Sciatic nerve (tissue), 2 donors: ENCODE measurements around the gene DYRK1A. TPM values are rescaled to one million over a fixed set of nuclear protein-coding genes. Genes with fewer than 3 reads are reported as not detected.
"Not testable (repeated sequence)": the region's sequence is repeated elsewhere in the genome, so short reads cannot be mapped to it uniquely, and the experiment has no call there.

Experiments used
- ATAC-seq: fragments of 200-7000 bp; cut with Tn5 transposase; one replicate; pipeline ENCODE4 v1.9.1; 2020; ENCODE audit warnings: mild to moderate bottlenecking, moderate library complexity
- DNase-seq: peaks from one replicate; pipeline ENCODE4 v3.0.0-alpha.2; 2020; ENCODE audit warnings: low spot score
- intact Hi-C: fragments of 100-400 bp; cut with DNase I; formaldehyde crosslinking; loops from one replicate; pipeline ENCODE4 v1.14.2; 2022
- total RNA-seq: library from RNA; stranded (reverse); fragmentation: NEBNext Ultra II Directional; extraction: Animal tissue kit (Norgen Biotek cat#: 25700); gene quantifications from one replicate; pipeline ENCODE4 v1.2.1, GENCODE V29; 2021
- donor health status: DM: no; HTN: no; CAD: no.
- donor health status: DM: no; HTN: no; CAD: no.

DYRK1A gene
- total RNA-seq, 1 donor from 2014 or later = 77.6 TPM

DNA sequence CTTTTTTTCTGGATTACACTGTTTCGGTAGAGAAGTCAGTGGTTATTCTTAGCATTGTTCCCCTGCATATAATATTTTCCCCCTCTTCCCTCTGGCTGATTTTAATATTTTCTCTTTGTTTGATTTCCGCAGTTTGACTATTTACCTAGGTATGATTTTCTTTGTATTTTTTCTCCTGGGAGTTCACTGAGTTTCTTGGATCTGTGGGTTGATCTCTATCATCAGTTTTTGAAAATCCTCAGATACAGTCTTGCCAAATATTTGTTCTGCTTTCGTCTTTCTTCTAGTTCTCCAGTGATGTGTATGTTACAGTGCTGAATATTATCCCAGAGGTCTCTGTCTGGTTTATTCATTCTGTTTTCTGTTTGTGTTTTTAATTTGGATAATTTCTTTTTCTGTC, 136.4 kb downstream of the DYRK1A start:
- ATAC-seq (no peak), DNase-seq (no peak)
- intact Hi-C loops = no loop called here

DNA sequence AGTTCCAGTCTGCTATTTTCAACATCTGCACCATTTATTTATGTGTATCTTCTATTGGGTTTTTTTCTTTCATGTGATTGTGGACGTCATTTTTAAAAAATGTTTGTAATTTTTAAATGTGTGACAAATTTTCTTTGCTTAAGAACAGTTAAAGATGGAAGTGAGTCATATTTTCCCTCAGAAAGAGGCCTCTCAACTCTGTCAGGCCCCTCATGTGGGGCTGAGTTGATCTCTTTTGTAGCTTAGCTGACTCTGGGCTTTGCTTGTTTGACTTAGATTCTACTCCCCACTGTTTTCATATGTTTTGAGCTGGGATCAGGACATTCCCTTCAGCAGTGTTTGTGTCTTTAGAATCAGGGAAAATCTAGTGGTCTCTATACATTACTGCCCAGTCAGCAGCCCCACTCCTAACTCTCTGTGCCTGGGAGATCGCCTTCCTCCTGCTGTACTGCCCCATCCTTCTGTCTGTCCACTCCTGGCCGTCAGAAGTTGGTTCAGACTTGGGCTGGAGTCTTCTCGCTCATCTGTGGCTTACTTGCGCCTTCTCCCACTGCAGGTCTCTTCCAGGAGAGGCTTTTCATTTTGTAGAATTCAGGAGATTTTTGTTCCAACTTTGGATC, 137.4 kb downstream of the DYRK1A start:
- no peak for ATAC-seq
- intact Hi-C loops = no loop called here

DNA sequence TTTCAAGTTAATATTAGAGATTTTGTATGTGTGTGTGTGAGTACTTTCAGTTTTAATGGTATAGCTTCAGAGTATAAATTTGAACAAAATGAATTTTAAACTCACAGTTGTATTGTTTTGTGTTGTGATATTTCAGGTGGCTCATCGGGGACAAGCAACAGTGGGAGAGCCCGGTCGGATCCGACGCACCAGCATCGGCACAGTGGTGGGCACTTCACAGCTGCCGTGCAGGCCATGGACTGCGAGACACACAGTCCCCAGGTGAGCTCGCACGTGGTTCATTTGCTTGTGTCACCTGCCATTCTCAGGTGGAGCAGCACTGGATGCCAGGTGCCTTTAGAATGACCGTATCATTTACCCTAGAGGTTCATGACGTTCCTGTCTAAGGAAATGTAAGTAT, 139.4 kb downstream of the DYRK1A start:
- no peak for ATAC-seq
- intact Hi-C loops = no loop called here

More for the DNA sequence above, 137.4 kb downstream of the DYRK1A start:
- DNase-seq = no peak

GRCh38 chr21:37507716-37508115, 141.1 kb downstream of the DYRK1A start:
- intact Hi-C loops = no loop called here
- no peak for ATAC-seq

More for the DNA sequence above, 139.4 kb downstream of the DYRK1A start:
- DNase-seq = no peak

DNA sequence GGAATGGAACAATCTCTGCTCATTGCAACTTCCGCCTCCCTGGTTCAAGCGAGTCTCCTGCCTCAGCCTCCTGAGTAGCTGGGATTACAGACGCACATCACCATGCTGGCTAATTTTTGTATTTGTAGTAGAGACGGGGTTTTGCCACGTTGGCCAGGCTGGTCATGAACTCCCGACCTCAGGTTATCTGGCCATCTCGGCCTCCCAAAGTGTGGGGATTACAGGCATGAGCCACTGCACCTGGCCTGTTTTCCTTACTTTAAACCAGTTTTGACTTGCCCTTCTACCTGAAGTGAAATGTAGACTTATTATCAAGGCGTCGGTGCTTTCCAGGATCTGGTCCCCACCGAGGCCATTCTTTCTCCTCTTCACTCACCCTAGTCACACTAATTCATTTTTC, 141.8 kb downstream of the DYRK1A start:
- intact Hi-C loops = no loop called here
- DNase-seq (no peak), ATAC-seq (no peak)

More at GRCh38 chr21:37507716-37508115, 141.1 kb downstream of the DYRK1A start:
- DNase-seq = no peak

GRCh38 chr21:37509802-37510393, 143.3 kb downstream of the DYRK1A start:
- no peak for ATAC-seq
- no peak for DNase-seq
- intact Hi-C loops = no loop called here

DNA sequence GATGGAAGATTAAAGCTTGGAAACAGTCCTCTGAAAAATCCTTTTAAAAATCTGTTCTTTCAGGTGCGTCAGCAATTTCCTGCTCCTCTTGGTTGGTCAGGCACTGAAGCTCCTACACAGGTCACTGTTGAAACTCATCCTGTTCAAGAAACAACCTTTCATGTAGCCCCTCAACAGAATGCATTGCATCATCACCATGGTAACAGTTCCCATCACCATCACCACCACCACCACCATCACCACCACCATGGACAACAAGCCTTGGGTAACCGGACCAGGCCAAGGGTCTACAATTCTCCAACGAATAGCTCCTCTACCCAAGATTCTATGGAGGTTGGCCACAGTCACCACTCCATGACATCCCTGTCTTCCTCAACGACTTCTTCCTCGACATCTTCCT, 145.3 kb downstream of the DYRK1A start:
- DNase-seq (no peak), ATAC-seq (no peak)
- intact Hi-C loops = no loop called here

DNA sequence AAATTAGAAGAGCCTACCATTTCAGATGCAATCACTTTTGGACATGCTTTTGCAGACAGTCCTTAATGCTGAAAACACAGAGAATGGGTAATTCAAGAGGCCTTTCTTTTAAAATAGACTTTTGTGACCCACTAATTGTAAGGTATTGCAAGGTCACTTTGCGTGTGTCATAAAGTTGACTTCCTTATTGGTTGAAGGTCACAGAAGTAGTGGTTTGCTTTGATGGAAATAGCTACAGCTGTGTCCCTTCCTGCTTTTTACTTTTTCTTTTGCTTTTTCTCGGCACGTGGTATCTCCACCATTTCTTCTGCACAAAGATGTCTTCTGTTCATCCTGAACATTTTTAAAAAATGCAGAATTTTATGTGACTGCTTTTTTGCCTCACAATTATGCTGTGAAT, 146.8 kb downstream of the DYRK1A start:
- ATAC-seq (no peak), DNase-seq (no peak)
- intact Hi-C loops = no loop called here

DNA sequence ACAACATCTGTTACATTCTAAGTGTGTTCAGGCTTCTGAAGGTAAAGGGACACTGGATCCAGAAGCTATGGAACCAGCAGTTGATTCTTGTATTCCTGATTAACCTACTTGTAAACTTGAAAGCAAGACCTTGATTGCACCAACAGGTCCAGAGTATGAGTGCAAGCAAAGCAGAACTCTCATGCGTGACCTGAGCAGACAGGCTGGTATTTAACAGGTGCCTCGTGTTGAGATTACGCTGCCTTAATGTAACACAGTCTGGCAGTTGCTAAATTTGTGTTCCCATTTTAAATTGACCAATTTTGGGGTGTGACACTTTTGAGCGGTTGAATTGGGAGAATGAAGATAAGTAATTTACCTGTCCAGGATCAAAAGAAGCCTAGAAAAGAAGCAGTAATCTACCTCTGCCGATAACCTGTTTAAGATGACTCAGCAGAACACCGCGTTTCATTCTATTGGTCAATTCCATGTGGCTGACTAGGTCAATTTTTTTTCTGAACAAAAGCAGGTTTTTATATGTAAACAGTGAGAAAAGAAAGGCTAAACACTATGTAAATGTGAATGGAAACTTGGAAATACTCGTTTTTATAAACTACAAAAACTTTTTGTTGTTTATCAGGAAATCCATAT, 147.6 kb downstream of the DYRK1A start:
- no peak for ATAC-seq
- intact Hi-C loops = no loop called here
- no peak for DNase-seq

DNA sequence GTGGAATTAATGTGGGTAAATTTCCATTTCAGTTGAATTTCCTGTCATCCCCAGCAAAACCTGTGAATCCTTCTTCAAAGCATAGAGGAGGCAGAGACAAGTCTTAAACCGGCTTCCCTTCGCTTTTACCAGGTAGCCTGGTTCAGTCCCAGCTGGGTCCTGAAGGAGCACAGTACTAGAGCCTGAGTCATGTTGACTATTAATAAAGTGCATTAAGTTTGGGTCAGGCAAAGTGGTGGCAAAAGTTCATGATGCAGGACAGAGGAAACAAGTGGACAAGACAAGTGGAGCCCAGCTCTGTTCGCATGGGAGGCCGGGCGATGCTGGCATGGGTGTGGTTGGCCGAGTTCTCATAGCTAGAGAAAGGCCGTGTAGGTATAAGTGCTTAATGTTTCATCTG, 150.4 kb downstream of the DYRK1A start:
- no peak for DNase-seq
- ATAC-seq = no peak
- intact Hi-C loops = no loop called here

DNA sequence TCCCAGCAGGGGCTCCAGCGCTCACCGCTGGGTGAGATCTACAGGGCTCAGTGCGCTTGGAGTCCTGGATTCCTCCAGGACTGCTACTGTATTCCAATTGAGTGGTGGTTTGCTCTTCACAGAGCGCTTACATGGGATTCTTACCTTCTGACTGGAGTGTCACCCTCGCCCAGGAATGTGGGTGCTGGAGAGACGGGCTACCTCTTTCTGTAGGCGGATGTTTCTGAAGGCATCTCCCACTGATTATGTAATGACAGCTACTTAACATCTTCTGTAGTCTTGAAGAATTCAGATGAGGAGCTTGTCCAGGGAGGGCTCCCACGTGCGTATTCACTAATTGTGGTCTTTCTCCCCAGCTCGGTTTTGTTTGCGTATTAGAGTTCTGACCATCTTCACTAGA, 154.2 kb downstream of the DYRK1A start:
- intact Hi-C loops = no loop called here
- no peak for ATAC-seq
- no peak for DNase-seq

DNA sequence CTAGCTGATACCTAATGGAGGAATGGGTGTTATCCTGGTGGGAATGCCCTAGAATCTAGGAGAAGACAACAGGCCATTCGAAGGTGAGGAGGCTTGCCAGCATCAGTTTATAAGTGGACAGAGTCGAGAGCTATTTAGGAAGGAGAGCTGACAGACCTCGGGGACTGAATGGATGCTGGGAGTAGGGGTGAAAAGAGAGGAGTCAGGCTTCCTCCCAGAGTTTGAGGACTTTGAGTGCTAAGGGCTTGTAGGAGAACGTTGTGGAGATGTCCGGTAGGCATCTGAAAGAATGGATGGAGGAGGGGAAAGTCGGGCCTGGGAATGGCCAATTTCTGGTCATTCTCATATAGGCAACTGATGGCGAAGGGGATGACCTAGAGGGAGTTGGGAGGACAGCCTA, 155.1 kb downstream of the DYRK1A start:
- no peak for ATAC-seq
- intact Hi-C loops = no loop called here
- DNase-seq = no peak

- intact Hi-C loops = no loop called here
- DNase-seq = no peak
- ATAC-seq = no peak
Measured at GRCh38 chr21:37522641-37523295, 156.2 kb downstream of the DYRK1A start.

DNA sequence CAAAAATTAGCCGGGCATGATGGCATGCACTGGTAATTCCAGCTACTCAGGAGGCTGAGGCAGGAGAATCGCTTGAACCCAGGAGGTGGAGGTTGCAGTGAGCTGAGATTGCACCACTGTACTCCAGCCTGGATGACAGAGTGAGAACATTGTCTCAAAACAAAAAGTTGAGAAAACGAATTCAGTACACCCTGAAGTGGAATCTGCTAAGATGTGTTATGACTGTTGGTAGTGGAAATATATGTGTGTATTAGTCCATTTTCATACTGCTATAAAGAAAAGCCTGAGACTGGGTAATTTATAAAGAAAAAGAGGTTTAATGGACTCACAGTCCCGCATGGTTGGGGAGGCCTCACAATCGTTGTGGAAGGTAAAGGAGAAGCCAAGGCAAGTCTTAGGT, 158.4 kb downstream of the DYRK1A start:
- ATAC-seq, DNase-seq, intact Hi-C loops: not testable (repeated sequence)

- intact Hi-C loops = no loop called here
- ATAC-seq = no peak
- no peak for DNase-seq
Measured at GRCh38 chr21:37525810-37526209, 159.2 kb downstream of the DYRK1A start.

GRCh38 chr21:37527103-37527502, 160.5 kb downstream of the DYRK1A start:
- ATAC-seq = no peak

DNA sequence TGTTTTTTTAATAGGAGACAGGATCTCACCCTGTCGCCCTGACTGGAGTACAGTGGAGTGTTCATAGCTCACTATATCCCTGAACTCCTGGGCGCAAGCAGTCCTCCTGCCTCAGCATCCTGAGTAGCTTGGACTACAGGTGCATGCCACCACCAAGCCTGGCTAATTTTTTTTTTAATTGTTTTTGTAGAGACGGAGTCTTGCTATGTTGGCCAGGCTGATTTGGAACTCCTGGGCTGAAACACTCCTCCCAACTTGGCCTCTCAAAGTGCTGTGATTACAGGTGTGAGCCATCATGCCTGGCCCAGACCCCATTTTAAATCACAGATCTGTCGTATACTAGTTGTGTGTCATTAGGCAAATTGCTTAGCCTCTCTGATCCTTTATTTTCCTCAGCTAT, 161.1 kb downstream of the DYRK1A start:
- ATAC-seq = no peak

More at GRCh38 chr21:37527103-37527502, 160.5 kb downstream of the DYRK1A start:
- intact Hi-C loops = no loop called here
- DNase-seq = no peak

GRCh38 chr21:37528150-37528937, 161.8 kb downstream of the DYRK1A start:
- DNase-seq (no peak), ATAC-seq (no peak)
- intact Hi-C loops = no loop called here

More for the DNA sequence above, 161.1 kb downstream of the DYRK1A start:
- no peak for DNase-seq
- intact Hi-C loops = no loop called here

- ATAC-seq = no peak
- intact Hi-C loops = no loop called here
- DNase-seq = no peak
Measured at GRCh38 chr21:37529649-37530048, 163.1 kb downstream of the DYRK1A start.
